ENCODE data around the gene BCAS1. TPM values are rescaled to one million over a fixed set of nuclear protein-coding genes. Genes with fewer than 3 reads are reported as not detected.

The BCAS1 gene
- total RNA-seq, 2 donors from 2014 or later: 0.10 to 0.11 TPM

GRCh38 chr20:54002056-54002575, 68.3 kb downstream of the BCAS1 start:
- no peak for ATAC-seq
- peaks cover 19% of the 10 kb centered on the region for H3K9me3 Mint-ChIP-seq
- peaks cover 26% of the 10 kb centered on the region for H3K36me3 Mint-ChIP-seq
- no peak overlapping the region for H3K4me3 Mint-ChIP-seq
- peaks cover 17 to 45% of the 10 kb centered on the region in 2 donors for H3K27me3 Mint-ChIP-seq
- H3K4me1 Mint-ChIP-seq (ENCODE audit: low read depth in 2 of 2): no peaks in the 10 kb centered on the region
- H3K27ac Mint-ChIP-seq: no peak overlapping the region
- no peak for DNase-seq (ENCODE audit: low spot score)

GRCh38 chr20:54000914-54001313, 69.5 kb downstream of the BCAS1 start:
- ATAC-seq (no peak), DNase-seq (ENCODE audit: low spot score) (no peak)
- Mint-ChIP-seq H3K4me1 (ENCODE audit: low read depth in 2 of 2) (no peaks in the 10 kb centered on the region), H3K27ac (no peak overlapping the region), H3K4me3 (no peak overlapping the region), H3K9me3 (peaks cover 19% of the 10 kb centered on the region), H3K36me3 (peaks cover 26% of the 10 kb centered on the region), H3K27me3 (peaks cover 22 to 54% of the 10 kb centered on the region in 2 donors)

GRCh38 chr20:54000262-54000661, 70.1 kb downstream of the BCAS1 start:
- no peak for DNase-seq (ENCODE audit: low spot score)
- Mint-ChIP-seq H3K36me3 (peaks cover 26% of the 10 kb centered on the region), H3K4me3 (no peak overlapping the region), H3K27me3 (peaks cover 17 to 49% of the 10 kb centered on the region in 2 donors), H3K4me1 (ENCODE audit: low read depth in 2 of 2) (no peaks in the 10 kb centered on the region), H3K27ac (no peak overlapping the region), H3K9me3 (peaks cover 19% of the 10 kb centered on the region)
- no peak for ATAC-seq

DNA sequence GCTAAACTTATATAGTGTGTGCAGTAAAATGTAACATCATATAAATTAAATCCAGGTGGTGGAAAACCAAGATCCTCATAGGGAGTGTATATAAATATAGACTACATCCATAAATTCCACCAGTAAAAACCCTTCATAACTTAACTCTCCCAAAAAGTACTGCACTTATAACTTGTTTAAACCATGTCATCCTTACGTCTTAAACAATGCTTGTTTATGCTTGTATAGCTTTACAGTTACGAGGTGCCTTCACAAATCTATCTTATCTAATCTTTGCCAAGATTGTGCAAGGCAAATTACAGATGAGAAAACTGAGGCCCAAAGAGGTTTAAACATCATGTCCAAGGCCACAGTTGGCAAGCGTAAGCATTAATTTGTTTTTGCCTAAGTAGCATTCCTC, 71.3 kb downstream of the BCAS1 start:
- Mint-ChIP-seq H3K9me3 (peaks cover 19% of the 10 kb centered on the region), H3K27me3 (peaks cover 13 to 44% of the 10 kb centered on the region in 2 donors), H3K27ac (no peak overlapping the region), H3K4me3 (no peak overlapping the region), H3K36me3 (peaks cover 26% of the 10 kb centered on the region), H3K4me1 (ENCODE audit: low read depth in 2 of 2) (no peaks in the 10 kb centered on the region)
- ATAC-seq (no peak), DNase-seq (ENCODE audit: low spot score) (no peak)

DNA sequence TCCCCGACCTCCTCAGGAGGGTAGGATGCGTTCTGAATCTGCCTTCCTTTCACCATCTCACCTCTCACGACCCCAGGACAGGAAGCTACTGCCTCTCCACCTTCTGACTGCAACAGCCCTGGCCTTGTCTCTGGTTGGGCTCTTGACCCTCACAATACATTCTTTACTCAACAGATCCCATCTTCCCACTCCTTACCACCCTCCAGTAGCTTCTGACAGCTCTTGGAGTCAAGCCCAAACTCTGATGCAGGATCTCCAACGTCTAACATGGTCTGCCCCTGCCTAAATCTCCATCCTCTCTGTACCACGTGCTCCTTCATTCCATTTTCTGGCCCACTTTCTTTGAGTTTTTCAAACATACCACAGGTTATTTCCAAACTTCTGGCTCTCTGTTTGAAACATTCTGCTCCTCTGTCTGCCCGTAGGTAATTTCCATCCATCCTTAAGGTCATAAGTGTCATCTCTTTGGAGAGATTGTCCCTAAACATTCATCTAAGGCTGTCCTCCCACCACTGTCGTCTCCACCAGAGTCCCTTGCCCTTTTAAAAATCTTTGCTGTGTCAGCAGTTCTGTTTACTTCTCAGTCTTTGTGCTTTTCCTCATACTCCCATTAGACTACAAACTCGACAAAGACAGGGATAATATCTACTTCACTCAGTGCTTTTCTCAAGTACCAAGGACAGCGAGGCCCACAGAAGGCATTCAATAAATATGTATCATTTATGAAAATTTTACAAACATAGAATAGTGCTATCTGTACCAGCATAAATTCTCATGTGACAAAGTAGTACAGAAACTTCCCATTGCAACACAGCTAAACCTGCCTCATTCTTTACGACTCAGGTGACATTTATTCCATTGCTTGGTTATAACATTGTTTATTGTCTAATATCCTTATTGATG, 73.6 kb downstream of the BCAS1 start:
- H3K27ac Mint-ChIP-seq: no peak overlapping the region
- peaks cover 13 to 40% of the 10 kb centered on the region in 2 donors for H3K27me3 Mint-ChIP-seq
- H3K36me3 Mint-ChIP-seq: peaks cover 17% of the 10 kb centered on the region
- ATAC-seq (no peak), DNase-seq (ENCODE audit: low spot score) (no peak)
- no peak overlapping the region for H3K4me3 Mint-ChIP-seq
- peaks cover 7 to 8% of the 10 kb centered on the region in 2 donors for H3K4me1 Mint-ChIP-seq (ENCODE audit: low read depth in 2 of 2)
- peaks cover 16% of the 10 kb centered on the region for H3K9me3 Mint-ChIP-seq

GRCh38 chr20:53995949-53996348, 74.4 kb downstream of the BCAS1 start:
- DNase-seq (ENCODE audit: low spot score) (no peak), ATAC-seq (no peak)
- Mint-ChIP-seq H3K27me3 (peaks cover 13 to 40% of the 10 kb centered on the region in 2 donors), H3K4me3 (no peak overlapping the region), H3K27ac (no peak overlapping the region), H3K4me1 (ENCODE audit: low read depth in 2 of 2) (peaks cover 7 to 8% of the 10 kb centered on the region in 2 donors), H3K9me3 (peaks cover 10% of the 10 kb centered on the region), H3K36me3 (peaks cover 8% of the 10 kb centered on the region)

DNA sequence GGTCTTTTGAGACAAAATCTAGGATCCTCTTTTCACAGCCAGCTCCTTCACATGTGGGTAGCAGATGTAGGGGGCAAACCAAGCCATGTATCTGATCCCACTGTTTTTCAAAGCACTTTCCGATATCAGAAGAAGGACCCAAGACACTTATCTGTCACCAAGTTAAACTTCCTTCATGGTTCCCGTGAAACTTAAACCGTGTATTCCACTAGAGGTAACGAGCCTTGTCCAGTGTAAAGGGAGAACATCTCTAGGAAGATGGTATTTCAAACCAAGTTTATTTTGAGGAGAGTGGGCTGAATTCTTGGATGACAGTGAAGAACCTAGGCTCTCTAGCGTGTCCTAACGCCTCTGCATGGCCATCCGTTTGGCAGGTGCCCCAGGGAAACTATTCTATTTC, 76.3 kb downstream of the BCAS1 start:
- H3K4me1 Mint-ChIP-seq (ENCODE audit: low read depth in 2 of 2): peaks cover 7 to 8% of the 10 kb centered on the region in 2 donors
- H3K9me3 Mint-ChIP-seq: peaks cover under 1% of the 10 kb centered on the region
- no peak overlapping the region for H3K27ac Mint-ChIP-seq
- no peaks in the 10 kb centered on the region for H3K36me3 Mint-ChIP-seq
- DNase-seq (ENCODE audit: low spot score): no peak
- peaks cover 13 to 35% of the 10 kb centered on the region in 2 donors for H3K27me3 Mint-ChIP-seq
- ATAC-seq: no peak
- H3K4me3 Mint-ChIP-seq: no peak overlapping the region

- Mint-ChIP-seq H3K36me3 (no peaks in the 10 kb centered on the region), H3K27ac (no peak overlapping the region), H3K4me3 (no peak overlapping the region), H3K9me3 (no peaks in the 10 kb centered on the region), H3K4me1 (ENCODE audit: low read depth in 2 of 2) (peaks cover 7 to 8% of the 10 kb centered on the region in 2 donors), H3K27me3 (peaks cover 13 to 37% of the 10 kb centered on the region in 2 donors)
- DNase-seq (ENCODE audit: low spot score) (no peak), ATAC-seq (no peak)
Measured at GRCh38 chr20:53993310-53993709, 77.1 kb downstream of the BCAS1 start.

- no peak for DNase-seq (ENCODE audit: low spot score)
- Mint-ChIP-seq H3K27ac (no peak overlapping the region), H3K27me3 (peaks cover 11 to 39% of the 10 kb centered on the region in 2 donors), H3K36me3 (no peaks in the 10 kb centered on the region), H3K9me3 (no peaks in the 10 kb centered on the region), H3K4me1 (ENCODE audit: low read depth in 2 of 2) (peaks cover 7 to 8% of the 10 kb centered on the region in 2 donors), H3K4me3 (no peak overlapping the region)
- ATAC-seq: no peak
Measured at GRCh38 chr20:53990768-53991450, 79.5 kb downstream of the BCAS1 start.

DNA sequence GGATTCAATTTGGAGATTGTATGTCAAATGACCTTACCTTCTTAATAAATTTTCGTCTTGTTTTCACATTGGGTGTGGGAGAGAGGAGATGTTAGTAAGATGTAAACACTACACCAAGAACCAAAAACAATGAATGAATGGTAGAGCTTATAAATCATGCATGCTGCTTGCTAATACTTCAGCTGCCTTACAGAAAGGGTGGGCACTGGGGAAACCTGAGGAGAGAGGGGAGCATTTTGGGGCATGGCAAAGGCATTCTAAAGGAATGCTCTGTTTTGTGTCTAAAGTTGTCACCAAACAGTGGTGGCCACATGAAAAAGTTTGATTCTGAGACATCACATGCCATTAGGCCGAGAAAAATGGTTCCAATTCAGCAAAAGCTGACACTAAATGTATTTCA, 80.4 kb downstream of the BCAS1 start:
- Mint-ChIP-seq H3K4me3 (no peak overlapping the region), H3K9me3 (no peaks in the 10 kb centered on the region), H3K36me3 (no peaks in the 10 kb centered on the region), H3K4me1 (ENCODE audit: low read depth in 2 of 2) (peaks cover 7 to 8% of the 10 kb centered on the region in 2 donors), H3K27ac (no peak overlapping the region), H3K27me3 (peaks cover 11 to 39% of the 10 kb centered on the region in 2 donors)
- ATAC-seq: no peak
- no peak for DNase-seq (ENCODE audit: low spot score)

GRCh38 chr20:53989401-53989800, 81.0 kb downstream of the BCAS1 start:
- Mint-ChIP-seq H3K27ac (no peak overlapping the region), H3K36me3 (no peaks in the 10 kb centered on the region), H3K27me3 (peaks cover 15 to 44% of the 10 kb centered on the region in 2 donors), H3K4me3 (no peak overlapping the region), H3K9me3 (no peaks in the 10 kb centered on the region), H3K4me1 (ENCODE audit: low read depth in 2 of 2) (peaks cover 8 to 9% of the 10 kb centered on the region in 2 donors)
- no peak for DNase-seq (ENCODE audit: low spot score)
- ATAC-seq: no peak

GRCh38 chr20:53986037-53986650, 84.2 kb downstream of the BCAS1 start:
- H3K36me3 Mint-ChIP-seq: no peaks in the 10 kb centered on the region
- H3K4me3 Mint-ChIP-seq: no peak overlapping the region
- DNase-seq (ENCODE audit: low spot score): no peak
- no peaks in the 10 kb centered on the region for H3K9me3 Mint-ChIP-seq
- ATAC-seq: no peak
- H3K27me3 Mint-ChIP-seq: peaks cover 15 to 37% of the 10 kb centered on the region in 2 donors
- H3K4me1 Mint-ChIP-seq (ENCODE audit: low read depth in 2 of 2): peaks cover 0 to 9% of the 10 kb centered on the region in 2 donors
- no peak overlapping the region for H3K27ac Mint-ChIP-seq

DNA sequence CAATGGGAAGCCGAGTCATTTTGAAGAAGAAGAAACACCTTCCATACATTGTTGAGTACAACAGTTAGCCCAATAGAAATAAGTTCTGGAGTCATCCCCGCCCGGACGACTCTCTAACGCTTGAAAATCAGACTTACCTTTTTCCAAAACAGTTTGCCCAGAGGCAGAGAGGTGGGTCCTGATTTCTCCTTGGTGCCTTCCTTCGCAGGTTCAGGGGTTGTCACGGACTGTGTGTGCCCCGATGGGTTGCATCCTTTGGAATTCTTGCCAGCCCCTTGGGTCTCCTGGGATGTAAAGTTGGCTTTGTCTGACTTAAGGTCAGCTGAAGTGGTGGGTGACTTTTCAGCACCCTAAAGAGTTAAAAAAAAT, 85.3 kb downstream of the BCAS1 start:
- Mint-ChIP-seq H3K9me3 (no peaks in the 10 kb centered on the region), H3K4me1 (ENCODE audit: low read depth in 2 of 2) (peaks cover 2 to 9% of the 10 kb centered on the region in 2 donors), H3K27ac (no peak overlapping the region), H3K4me3 (no peak overlapping the region), H3K36me3 (no peaks in the 10 kb centered on the region), H3K27me3 (peaks cover 15 to 36% of the 10 kb centered on the region in 2 donors)
- ATAC-seq (no peak), DNase-seq (ENCODE audit: low spot score) (no peak)

Data from natural killer cell treated with Interleukin-12 subunit alpha and Interleukin-12 subunit beta and Interleukin-15 and Interleukin-18, amount 100 ng/mL, for 72 hours (primary cell).